ENCODE measurements around the gene BCL6B.

DNA sequence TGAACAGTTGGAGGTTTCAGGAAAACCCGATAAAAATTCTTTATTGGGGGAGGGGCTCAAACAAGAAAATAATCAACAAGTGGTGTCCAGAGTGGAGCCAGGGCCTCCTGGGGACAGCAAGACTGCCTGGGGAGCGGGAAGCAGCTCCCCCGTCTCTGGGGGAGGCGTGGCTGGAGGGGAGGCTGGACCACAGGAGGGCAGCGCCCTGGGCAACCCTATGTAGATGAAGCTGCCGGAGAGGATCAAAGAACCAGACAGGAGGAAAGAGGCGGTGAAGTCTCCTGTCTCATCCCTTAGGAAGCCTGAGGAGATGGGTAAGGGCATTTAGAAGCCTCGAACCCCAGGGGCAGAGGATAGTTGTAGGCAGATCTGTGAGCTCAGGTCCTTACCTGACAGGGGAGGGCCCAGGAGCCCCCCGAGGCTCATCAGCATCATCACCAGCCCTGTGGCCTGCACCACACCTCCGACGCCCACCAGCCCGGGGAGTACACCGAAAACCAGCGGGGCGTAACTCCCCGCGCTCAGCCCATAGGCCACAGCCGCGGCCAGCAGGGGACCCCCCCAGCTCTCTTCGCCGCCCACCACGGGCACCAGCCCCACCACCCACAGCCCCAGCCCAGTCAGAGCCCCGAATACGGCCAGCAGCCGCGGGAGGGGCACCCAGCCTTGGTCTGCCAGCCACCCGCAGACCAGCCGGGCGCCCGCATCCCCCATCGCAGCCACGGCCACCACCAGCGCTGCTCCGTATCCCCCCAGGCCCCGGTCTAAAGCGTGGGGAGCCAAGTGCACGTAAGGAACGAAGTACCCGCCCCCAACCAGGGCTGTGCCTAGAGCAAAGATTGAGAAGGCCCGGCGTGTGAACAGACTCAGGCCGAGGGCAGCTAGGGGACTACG, 19.0 kb downstream of the BCL6B start:
- TF ChIP-seq, protein P1, sequence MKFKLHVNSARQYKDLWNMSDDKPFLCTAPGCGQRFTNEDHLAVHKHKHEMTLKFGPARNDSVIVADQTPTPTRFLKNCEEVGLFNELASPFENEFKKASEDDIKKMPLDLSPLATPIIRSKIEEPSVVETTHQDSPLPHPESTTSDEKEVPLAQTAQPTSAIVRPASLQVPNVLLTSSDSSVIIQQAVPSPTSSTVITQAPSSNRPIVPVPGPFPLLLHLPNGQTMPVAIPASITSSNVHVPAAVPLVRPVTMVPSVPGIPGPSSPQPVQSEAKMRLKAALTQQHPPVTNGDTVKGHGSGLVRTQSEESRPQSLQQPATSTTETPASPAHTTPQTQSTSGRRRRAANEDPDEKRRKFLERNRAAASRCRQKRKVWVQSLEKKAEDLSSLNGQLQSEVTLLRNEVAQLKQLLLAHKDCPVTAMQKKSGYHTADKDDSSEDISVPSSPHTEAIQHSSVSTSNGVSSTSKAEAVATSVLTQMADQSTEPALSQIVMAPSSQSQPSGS (IDR thresholded peaks at IDR 0.05; ENCODE audit: low read length) = no peak
- TF ChIP-seq TCF3 (IDR thresholded peaks at IDR 0.05; ENCODE audit: borderline replicate concordance, insufficient read depth, low read depth, low read length) = no peak
- no peak for TF ChIP-seq JUNB (IDR thresholded peaks at IDR 0.05)
- TF ChIP-seq ZNF274 (IDR thresholded peaks at IDR 0.05; ENCODE audit: insufficient read depth, insufficient read length) = no peak
- TF ChIP-seq POLR2A (IDR thresholded peaks at IDR 0.05; ENCODE audit: low read depth, low read length) = no peak
- no peak for TF ChIP-seq USF2 (IDR thresholded peaks at IDR 0.05; ENCODE audit: borderline replicate concordance, low read depth, low read length)
- no peak for TF ChIP-seq EED (IDR thresholded peaks at IDR 0.05; ENCODE audit: low read depth)
- TF ChIP-seq EZH2 (IDR thresholded peaks at IDR 0.05; ENCODE audit: borderline replicate concordance, control insufficient read depth, low read depth, low read length) = no peak
- TF ChIP-seq, protein P2, sequence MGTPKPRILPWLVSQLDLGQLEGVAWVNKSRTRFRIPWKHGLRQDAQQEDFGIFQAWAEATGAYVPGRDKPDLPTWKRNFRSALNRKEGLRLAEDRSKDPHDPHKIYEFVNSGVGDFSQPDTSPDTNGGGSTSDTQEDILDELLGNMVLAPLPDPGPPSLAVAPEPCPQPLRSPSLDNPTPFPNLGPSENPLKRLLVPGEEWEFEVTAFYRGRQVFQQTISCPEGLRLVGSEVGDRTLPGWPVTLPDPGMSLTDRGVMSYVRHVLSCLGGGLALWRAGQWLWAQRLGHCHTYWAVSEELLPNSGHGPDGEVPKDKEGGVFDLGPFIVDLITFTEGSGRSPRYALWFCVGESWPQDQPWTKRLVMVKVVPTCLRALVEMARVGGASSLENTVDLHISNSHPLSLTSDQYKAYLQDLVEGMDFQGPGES (IDR thresholded peaks at IDR 0.05) = no peak
- no peak for TF ChIP-seq USF1 (IDR thresholded peaks at IDR 0.05; ENCODE audit: borderline replicate concordance, extremely low read length, insufficient read depth, low read depth, low read length)

All from GM12878 (cell line).